ENCODE data around the gene MGST2.

The MGST2 gene

DNA sequence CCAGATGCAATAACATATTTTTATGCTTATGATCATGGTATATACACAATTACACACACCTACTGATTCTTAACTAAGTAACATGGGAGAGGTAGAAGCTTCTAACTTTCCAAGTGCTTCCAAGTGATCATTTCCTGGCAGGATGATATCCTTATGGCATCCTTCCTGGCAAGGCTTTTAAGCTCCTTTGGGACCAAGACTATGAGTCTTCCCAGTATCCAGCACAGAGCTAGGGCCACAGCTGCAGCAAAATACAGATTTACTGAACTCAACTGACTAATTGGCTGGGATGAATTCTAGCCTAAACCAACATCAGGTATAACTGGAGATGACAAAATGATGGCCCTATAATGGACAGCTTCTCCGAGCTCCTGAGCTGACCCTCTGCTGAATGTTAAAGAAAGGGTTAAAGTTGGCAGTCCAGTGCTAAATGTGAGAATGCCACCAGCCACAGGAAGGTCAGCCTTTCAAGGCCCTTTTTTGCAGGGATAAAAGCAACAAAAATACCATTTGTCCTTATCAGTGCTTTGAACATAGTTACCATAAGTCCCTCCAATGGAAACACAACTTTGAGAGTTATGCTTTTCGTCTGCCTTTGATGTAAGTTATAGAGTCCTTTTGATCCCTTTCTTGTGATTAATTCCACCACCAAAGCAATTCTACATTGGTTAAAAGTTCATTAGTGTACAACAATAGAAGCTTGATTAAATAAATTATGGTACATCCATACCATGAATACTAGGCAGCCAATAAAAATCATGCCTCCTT lies 73.4 kb downstream of the MGST2 start:
- DNase-seq (ENCODE audit: low read depth in 3 of 3): no peak

DNA sequence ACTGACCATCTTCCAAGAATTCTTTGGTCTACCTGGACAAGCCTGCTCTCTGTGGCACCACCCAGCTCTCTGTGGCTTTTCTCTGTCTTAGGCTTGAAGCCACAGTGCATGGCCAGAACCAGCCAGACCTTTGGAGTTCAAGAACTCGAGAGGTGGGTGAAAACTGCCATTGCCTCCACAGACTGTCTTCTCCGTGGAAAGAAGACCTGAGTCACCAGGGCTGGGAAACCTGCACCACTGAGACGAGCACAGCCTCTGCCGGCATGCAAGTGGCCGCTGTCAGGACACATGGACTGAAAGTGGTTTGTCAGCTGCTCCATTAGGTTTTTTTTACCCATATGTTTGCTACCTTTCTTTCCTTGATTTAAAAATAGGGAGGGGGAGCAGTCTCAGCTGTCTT lies 74.5 kb downstream of the MGST2 start:
- DNase-seq (ENCODE audit: low read depth in 3 of 3): no peak

DNA sequence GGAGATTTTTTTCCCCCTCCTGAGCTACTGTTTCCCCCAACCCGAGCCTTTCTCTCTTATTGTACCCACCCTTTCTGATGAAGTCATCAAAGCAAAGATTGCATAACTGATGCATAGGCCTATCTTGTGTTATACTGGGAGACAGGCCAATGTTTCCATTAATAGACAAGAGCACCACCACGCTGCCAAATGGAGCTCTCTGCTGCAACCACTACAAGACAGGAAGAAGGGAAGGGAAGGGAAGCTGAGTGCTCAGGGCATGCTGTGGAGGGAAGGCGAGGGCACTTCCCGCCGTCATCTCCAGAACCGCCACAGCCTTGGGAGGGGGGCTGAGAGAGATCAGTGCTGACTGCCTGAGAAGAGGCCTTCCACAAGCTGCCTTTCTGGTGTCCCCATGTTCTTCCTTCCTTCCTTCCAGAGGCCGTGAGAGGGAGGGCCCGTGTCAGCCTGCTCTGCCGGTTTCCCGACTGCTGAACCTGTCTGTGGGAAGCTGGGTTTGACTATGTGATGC lies 75.0 kb downstream of the MGST2 start:
- no peak for DNase-seq (ENCODE audit: low read depth in 3 of 3)

DNA sequence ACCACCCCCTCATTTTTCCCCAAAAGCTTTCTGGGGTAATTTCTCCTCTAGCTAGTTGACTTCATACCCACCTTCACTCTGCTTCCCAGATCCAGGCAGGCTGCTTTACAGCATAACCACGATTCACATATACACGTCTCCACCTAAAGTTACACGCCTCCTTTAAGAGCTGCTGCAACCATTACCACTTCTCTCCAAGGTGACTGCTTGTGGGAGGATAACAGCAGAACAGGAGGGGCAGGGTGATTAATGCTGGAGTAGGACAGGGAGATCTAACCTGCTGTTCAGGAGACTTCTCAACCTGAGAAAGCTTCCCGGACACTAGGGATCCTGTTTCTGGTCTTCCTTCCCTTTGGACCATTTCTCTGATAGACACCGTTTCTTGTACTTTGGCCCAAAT lies 77.4 kb downstream of the MGST2 start:
- no peak for DNase-seq (ENCODE audit: low read depth in 3 of 3)

DNA sequence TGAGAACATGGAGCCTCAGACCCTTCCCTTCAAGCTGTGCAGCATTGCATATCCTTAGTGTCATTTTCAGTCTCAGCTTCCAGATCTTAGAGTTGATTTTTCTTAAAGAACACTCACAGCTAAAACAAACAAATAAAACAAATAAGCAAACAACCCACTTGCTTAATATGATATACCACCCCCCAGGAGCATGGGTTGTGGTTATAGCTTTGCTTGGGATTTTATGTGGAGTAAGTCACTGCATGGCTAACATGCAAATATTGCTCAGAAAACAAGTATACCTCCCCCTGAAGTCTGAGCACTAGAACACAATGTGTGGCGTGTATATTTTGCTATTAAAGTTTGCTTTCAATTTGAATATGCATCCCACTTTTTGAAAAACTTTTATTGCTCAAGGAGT lies 78.6 kb downstream of the MGST2 start:
- DNase-seq (ENCODE audit: low read depth in 3 of 3): no peak

DNA sequence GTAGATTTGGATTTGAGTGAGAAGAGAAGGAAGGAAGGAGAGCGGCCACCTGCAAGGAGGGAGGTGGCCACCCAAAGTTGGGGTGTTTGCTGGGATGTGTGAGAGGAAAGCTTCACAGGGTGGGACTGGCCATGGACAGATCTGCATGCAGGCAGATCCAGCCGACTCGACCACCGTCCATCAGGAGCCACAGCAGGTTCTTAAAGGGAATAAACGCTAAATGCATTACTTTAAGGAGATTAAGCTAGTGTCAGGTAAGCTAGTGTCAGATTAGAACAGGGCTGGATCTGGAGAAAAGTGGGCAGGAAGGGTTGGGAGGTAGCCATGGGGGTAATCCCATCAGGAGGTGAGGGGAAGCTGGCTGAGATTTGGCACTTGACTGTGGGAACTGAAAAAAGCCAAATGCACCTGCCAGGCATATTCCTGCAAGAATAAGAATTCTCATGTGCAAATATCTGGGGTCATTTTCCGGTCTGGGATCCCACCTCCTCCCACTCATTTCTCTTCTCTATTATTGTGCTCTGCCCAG lies 79.6 kb downstream of the MGST2 start:
- DNase-seq (ENCODE audit: low read depth in 3 of 3): no peak

DNA sequence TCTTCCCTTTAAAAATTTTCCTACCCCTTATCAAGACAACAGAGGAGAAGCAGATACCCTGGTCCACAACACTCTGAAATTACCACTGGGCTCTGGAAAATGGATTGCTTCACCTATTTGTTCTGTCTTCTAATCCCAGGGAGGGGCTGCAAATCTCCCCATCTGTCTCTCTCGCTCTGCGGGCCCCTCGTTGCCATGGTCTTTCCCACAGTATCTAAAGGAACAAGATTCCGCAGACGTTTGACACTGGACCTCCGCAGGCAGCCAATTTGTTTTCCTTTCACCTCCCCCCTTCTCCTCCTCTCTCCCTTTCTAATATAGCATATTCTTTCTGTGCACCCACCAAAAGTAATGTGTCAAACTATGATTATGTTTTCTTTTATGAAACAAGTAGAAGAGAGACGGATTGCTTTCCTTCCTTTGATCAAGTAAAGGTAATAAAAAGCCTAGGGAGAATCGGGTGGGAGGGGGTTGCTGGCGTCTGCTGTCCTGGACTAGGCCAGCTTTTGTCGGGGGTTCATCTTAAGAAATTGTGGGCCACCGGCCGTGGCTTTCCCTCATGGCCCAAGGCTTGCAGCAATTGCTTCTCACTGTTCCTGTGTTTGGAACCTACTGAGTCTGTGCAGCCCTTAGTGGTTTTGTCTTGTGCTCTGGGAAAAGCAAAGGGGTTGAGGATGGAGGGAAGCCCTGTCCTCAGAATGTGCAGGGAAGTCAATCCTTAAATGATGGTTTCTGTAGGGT lies 81.0 kb downstream of the MGST2 start:
- DNase-seq (ENCODE audit: low read depth in 3 of 3): no peak

DNA sequence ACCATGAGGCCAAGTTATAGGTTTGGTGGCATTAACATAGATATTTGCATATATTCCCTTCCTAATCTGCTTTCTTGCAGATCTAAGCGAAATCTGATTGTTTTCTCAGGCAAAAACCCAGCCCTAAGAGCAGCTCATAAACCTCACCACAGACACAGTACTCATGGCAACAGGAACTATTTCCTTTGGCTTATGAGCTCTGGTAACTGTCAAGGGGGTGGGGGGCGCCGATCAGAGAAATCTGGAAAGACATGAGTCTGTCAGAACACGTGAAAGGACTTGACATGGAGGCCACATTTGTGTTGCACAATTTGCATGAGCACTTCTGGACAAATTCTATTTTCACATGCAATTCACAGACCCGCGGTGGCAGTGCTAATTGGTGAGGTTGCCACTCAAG lies 83.7 kb downstream of the MGST2 start:
- no peak for DNase-seq (ENCODE audit: low read depth in 3 of 3)

DNA sequence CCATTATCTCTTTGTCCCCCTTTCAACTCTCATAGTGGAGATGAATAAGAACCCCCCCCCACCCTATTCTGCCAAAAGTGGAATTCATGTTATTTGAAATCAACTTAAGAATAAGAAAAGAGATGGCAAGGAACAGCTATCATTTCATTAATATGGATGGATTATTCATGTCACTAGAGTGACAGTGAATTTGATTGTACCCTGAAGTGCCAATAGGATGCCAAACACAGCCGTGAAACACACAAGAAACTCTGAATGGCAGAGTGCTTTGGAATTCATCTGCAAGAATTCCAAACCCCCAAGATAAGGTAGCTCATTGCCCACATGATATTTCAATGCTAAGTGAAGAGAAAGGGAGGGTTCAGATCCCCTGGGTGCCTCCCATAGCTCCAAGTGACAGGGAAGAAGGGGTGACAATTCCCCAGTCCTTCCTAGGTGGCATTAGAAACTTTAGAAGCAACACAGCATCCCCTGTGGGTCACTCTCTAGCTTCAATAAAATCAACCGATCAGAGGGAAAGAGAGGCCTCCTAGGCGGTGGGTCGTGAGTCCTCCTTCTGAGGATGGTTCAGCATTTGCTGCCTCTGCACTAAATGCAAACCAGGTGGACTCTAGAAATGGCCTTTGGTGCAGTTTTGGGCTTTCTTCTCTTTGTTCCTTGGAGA lies 84.3 kb downstream of the MGST2 start:
- DNase-seq (ENCODE audit: low read depth in 3 of 3): no peak

DNA sequence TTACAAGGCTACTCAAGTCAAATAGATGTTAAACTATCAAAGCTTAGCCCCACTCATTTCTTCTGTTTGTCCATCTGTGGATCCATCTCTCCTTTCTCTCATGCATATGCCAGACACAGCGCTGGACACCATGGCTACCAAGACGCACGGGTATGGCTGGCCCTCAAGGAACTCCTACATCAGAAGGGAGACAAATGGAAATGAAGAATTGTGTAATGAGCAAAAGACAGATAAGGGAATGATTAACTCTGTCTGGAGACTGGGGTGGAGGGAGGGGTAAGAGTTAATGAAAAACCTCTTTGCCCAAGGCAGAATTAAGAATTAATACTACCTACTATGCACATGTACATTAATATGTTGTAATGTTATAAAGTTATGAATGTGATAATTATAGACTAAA lies 88.1 kb downstream of the MGST2 start:
- DNase-seq (ENCODE audit: low read depth in 3 of 3): no peak
